ENCODE data around the gene SERPINA5. TPM values are rescaled to one million over a fixed set of nuclear protein-coding genes. Genes with fewer than 3 reads are reported as not detected.

The SERPINA5 gene
- total and polyA plus RNA-seq, 2 of the 13 experiments (the other 11 are each of a cell fraction or from before 2014, with no cell fraction given) = 449 to 498 TPM

- TF ChIP-seq SKI (IDR thresholded peaks at IDR 0.05; ENCODE audit: partially characterized antibody) = no peak
- no peak for TF ChIP-seq ZNF598 (CRISPR knock-in tag; IDR thresholded peaks at IDR 0.05; ENCODE audit: borderline replicate concordance)
- TF ChIP-seq CERS6 (CRISPR knock-in tag; IDR thresholded peaks at IDR 0.05) = no peak
- TF ChIP-seq ZNF264 (CRISPR knock-in tag; IDR thresholded peaks at IDR 0.05) = no peak
- TF ChIP-seq FOXJ3 (CRISPR knock-in tag; IDR thresholded peaks at IDR 0.05; ENCODE audit: borderline replicate concordance) = no peak
- TF ChIP-seq ZSCAN25 (CRISPR knock-in tag; IDR thresholded peaks at IDR 0.05) = no peak
- no peak for TF ChIP-seq ETS1 (CRISPR knock-in tag; IDR thresholded peaks at IDR 0.05)
- TF ChIP-seq REXO4 (CRISPR knock-in tag; IDR thresholded peaks at IDR 0.05; ENCODE audit: borderline replicate concordance) = no peak
- no peak for TF ChIP-seq SIN3A (IDR thresholded peaks at IDR 0.05; ENCODE audit: borderline replicate concordance, low read depth, low read length)
- TF ChIP-seq ZNF776 (CRISPR knock-in tag; IDR thresholded peaks at IDR 0.05) = no peak
- peak; percentile 83; the same call in 1 of the 2 replicates for TF ChIP-seq MAFG (CRISPR knock-in tag; IDR thresholded peaks at IDR 0.05)
- TF ChIP-seq SMAD1 (CRISPR knock-in tag; IDR thresholded peaks at IDR 0.05; ENCODE audit: borderline replicate concordance, low read depth) = no peak
- TF ChIP-seq AHR (CRISPR knock-in tag; IDR thresholded peaks at IDR 0.05) = no peak
- peak; percentile 82 for TF ChIP-seq NFE2 (CRISPR knock-in tag; IDR thresholded peaks at IDR 0.05)
- peak; percentile 55 for TF ChIP-seq HNF4A (CRISPR knock-in tag; IDR thresholded peaks at IDR 0.05)
- no peak for TF ChIP-seq ZNF672 (CRISPR knock-in tag; IDR thresholded peaks at IDR 0.05)
- no peak for TF ChIP-seq ZNF530 (CRISPR knock-in tag; IDR thresholded peaks at IDR 0.05; ENCODE audit: low read depth)
- peak; percentile 86 for TF ChIP-seq FOSL2 (CRISPR knock-in tag; IDR thresholded peaks at IDR 0.05)
- no peak for TF ChIP-seq E2F5 (CRISPR knock-in tag; conservative IDR thresholded peaks at IDR 0.05)
- no peak for TF ChIP-seq GABPA (IDR thresholded peaks at IDR 0.05; ENCODE audit: low read depth, low read length)
- 0 out of 2 replicates have a peak, but pooled peaks have one; percentile 13 for TF ChIP-seq GABPA (CRISPR knock-in tag; IDR thresholded peaks at IDR 0.05; ENCODE audit: low read depth)
- TF ChIP-seq TIGD3 (CRISPR knock-in tag; IDR thresholded peaks at IDR 0.05; ENCODE audit: borderline replicate concordance) = no peak
- no peak for TF ChIP-seq SAFB2 (CRISPR knock-in tag; IDR thresholded peaks at IDR 0.05; ENCODE audit: borderline replicate concordance, low read depth)
- TF ChIP-seq NFYB (CRISPR knock-in tag; IDR thresholded peaks at IDR 0.05) = no peak
- no peak for TF ChIP-seq ZNF576 (CRISPR knock-in tag; IDR thresholded peaks at IDR 0.05)
- no peak for TF ChIP-seq BCL6 (CRISPR knock-in tag; IDR thresholded peaks at IDR 0.05)
- TF ChIP-seq JARID2 (CRISPR knock-in tag; IDR thresholded peaks at IDR 0.05; ENCODE audit: insufficient replicate concordance) = no peak
- TF ChIP-seq ASH2L (IDR thresholded peaks at IDR 0.05; ENCODE audit: insufficient read length, low read depth, low read length) = peak; percentile 44
These were observed 20.7 kb downstream of the SERPINA5 start (continued) for GRCh38 chr14:94601884-94602391.
